ENCODE measurements around the gene PKD1L1.

Gene PKD1L1

DNA sequence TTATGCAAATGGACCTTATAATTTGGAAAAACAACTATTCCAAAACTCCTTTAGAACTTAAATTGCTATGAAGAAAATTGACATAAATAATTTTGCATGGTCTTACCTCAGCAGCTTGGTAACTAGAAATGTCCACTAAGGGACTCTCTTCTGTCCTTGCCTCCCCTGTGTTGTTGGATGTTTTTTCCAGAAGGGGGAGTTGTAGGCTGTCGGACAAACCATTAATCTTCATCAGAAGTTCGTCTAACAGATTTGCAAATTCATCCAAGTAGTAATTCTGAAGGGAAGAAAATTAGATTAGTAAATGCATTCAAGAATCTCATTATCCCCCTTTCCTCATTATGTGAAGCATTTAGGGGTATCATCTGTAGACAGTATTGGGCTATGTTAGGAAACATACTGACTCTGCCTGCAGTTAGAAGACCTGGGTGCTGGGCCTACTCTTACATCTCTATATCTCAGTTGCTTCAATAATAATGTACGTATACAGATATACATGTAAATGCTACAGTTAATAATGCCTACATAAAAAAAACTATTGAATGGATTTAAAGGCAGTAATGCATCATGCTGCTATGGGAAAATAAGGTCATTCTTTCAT, 155.6 kb downstream of the PKD1L1 start:
- peak; percentile 68 for DNase-seq (ENCODE audit: low read depth)

DNA sequence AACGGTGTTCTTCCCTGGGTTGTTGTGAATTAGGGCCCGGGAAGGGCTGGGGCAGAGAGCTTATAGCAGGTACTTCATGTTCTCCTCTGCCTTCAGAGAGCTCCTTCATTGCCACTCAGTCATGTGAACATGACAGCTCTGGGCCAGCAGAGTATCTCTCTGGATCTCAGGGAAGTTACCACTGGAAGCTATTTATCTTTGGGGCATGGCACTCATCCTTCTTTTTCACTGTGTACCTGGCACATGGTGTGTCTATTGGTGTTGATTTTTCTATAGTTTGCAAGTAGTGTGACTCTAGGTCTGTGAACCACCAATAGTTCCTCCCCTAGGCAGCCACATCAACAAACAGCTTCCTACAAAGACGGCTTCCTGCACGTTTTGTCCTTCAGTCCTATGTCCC, 156.6 kb downstream of the PKD1L1 start:
- no peak for DNase-seq (ENCODE audit: low read depth)

DNA sequence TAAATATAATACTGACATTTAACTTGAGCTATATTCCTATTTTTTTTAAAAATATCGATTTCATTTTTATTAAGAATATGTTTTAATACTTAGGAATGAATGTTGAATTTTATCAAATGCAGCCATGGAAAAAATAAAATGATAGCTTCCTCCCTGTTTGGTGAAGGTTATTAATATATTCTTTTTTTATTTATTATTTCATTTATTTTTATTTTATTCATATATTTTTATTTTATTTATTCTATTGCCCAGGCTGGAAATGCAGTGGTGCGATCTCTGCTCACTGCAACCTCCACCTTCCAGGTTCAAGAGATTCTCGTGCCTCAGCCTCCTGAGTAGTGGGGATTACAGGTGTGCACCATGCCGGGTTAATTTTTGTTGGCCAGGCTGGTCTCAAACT, 160.2 kb downstream of the PKD1L1 start:
- no peak for DNase-seq (ENCODE audit: low read depth)

DNA sequence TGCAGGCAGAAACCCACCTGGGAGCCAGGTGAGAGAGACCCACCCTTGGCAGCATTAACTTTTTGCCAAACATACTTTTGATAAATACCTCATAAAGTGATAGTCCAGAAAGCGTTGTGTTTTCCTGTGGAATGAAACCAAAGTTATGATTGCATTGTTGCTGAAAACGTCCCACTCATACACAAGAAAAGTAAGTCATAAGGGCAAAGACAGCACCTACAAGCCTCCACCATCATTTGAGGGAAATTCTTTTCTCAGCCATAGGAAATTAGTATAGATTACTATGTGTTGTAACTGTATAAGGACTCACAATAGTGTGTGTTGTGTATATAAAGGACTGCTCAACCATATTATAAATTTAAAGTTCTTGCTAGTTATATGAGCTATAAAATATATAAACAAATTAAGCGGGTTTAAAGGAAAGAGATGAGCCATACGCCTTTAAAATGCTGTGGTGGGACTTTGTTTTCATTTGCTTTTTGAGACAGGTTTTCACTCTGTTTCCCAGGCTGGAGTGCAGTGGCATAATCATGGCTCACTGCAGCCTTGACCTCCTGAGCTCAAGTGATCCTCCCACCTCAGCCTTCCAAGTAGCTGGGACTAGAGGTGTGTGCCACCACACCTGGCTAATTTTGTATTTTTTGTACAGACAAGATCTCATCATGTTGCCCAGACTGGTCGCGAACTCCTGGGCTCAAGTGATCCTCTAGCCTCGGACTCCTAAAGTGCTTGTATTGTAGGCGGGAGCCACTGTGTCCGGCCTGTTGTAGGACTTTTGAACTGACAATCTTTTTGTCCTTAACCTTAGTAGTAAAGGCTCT, 160.8 kb downstream of the PKD1L1 start:
- no peak for DNase-seq (ENCODE audit: low read depth)

DNA sequence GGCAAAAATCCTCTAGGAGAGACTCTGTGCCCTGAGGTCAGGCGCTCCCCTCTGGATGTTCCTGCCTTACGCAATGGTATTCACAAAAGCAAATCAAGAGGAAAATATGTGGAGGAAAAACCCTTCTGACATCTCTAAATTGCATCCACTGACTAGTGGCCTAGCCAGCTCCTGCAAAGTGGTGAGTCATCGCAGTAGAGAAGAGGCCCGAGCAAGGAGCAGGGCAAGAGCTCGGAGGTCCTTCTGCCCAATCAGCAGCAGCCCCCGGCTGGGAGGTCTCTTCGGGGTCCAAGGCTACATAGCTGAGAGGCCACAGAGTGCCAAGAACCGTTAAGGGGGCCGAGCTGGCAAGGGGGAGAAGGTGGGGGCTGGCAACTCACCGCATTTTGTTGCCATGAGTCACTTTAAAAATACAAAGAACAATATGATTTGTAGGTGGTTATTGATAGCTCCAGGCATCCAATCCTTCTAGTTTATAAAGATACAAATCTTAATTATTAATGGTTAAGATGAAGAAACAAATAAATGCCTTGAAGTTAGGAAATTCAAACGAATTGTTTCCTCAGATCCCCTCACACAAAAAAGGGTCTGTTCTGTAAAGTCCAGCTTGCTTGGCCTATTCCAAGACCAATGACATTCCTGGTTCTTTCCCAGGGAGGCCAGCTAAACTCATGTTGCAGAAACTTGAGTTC, 161.6 kb downstream of the PKD1L1 start:
- DNase-seq (ENCODE audit: low read depth) = peak; percentile 100

DNA sequence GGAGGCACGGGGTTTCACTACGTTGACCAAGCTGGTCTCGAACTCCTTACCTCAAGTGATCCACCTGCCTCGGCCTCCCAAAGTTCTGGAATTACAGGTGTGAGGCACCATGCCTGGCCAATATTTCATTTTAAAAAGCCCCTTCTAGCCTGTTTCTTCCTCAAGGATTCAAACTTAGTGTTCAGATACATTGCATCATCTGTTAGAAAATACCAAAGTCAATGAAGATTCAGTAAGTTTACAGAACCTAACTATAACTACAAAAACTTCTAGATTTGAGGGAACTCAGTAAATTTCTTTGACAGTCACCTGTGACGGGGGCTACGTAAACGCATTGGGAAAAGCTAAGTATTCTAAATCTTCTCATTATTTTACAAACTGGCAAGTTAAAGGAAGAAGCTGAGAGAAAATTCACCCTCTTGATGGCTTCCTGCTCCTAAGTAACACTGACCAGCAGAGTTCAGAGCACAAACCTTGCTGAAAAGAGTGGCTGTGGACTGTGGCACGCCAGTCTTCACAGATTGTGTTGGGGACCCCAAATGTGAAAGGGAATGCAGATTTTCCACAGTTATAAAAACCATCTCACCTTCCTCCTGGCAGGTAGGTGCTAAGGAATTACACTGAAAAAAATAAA, 162.2 kb downstream of the PKD1L1 start:
- no peak for DNase-seq (ENCODE audit: low read depth)

DNA sequence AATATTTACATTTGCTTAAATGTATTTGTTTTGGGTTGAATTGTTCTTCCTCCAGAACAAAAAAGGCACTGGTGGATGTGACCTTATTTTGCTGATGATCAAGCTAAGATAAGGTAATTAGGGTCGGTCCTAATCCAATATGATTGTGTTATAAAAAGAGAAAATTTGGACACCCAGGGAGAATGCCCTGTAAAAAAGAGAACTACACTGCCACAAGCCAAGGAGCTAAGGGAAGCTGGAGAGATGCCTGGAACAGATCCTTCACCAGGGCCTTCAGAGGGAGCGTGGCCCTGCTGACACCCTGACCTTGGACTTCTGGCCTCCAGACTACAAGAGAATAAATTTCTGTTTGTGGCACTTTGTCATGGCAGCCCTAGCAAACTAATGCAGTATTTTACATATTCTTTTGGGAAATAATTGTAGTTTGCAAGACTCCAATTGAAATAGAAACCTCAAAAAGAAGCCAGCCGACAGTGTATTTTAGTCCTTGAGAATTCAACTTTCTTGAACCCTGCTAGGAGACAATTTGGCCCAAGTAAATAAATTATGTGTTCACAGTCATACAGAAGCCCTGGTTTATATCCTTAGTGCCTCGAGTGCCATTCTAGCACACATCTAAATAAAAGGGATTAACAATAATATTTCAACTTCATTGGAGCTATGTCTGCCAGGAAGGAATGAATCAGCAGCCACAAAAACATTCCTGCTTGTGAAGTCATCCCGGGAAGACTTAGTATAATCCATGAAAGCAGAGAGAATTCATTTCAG, 164.6 kb downstream of the PKD1L1 start:
- peak; percentile 97 for DNase-seq (ENCODE audit: low read depth)

DNA sequence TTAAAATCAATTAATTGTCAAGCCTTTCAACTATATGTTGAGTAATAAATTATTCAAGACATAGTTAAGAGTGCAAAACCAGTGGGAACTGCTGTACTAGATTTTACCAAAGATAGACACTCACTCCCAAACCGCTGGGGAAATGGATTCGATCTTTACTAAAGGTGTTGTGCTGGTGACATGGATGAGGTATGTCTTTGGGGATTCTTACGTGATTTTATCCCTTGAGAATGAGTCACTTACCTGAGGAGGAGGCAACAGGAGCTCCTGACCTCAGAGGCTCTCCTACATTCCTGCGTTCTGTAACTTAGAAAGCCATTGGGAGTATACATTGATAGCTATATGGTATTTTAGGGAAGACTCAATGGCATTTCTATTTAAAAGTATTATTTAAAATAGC, 165.5 kb downstream of the PKD1L1 start:
- no peak for DNase-seq (ENCODE audit: low read depth)

DNA sequence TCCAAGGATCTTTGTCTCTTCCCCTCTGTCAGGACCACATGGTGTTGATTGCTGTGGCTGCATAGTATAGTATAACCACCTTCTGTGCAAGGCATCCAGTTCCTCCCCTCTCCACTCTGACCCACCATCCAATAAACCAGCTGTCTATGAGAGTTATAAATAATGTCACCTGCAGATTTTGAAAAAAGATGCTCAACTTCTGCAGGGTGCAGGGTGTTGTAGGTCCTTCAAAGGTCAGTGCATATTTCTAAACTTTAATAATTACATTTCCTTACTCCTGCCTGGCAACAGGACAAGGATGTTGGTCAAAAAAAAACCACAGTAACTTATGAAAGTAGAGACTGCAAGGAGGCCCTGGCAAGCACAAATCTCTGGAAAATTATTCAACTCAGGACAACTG, 166.2 kb downstream of the PKD1L1 start:
- no peak for DNase-seq (ENCODE audit: low read depth)

DNA sequence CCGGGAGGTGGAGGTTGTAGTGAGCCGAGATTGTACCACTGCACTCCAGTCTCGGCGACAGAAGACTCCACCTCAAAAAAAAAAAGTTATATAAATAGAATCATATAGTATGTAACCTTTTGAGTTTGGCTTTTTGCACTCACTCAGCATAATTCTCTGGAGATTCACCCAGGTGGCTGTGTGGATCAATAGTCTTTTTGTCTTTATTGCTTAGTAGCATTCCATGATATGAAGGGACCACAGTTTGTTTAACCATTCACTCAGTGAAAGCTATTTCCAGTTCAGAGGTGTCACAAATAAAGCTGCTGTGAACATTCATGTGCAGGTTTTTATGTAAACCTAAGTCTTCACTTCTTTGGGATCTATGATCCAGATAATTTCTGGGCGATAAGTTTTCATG, 167.7 kb downstream of the PKD1L1 start:
- DNase-seq (ENCODE audit: low read depth) = no peak

DNA sequence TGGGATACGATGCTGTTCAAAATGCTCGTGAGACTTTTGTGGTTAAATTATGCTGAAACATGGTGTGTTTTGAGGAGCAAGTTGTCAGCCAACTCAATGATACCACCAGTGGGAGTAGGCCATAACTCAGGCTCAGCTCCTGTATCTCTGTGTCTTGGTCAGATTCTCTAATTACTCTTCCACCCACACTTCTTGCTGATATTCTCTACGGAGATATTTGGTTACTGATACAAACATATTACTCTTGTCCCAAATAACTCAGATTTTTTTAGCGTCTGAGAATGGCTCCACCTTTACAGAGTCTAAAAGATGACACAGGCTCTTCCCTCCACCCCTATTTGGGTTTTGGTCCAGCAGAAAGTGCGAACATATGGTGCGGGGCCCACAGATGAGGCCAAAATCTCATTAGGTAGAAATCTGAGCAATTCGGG, 168.9 kb downstream of the PKD1L1 start:
- DNase-seq (ENCODE audit: low read depth) = no peak

DNA sequence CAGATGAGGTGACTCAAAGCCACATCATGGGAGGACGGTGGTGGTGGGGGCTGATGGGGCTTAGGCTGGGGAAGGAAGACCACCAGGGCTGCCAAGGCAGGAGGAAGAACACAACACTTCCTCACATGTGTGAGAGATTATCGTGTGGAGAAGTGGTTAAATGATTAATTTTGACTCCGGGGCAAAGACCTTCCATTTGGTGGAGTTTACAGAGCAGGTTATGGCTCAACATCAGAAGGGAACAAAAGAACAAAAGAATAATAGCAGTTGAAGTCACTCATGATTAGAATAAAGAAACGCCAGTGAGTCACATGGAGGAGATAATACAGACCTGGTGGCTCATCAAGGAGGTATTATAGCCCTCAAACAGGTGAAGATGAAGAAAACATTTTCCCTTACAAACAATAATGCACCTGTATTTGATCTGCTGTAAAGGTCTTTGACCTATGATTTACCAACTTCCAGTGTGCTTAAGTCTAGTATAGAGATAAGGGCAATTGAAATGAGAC, 170.1 kb downstream of the PKD1L1 start:
- DNase-seq (ENCODE audit: low read depth) = peak; percentile 27

DNA sequence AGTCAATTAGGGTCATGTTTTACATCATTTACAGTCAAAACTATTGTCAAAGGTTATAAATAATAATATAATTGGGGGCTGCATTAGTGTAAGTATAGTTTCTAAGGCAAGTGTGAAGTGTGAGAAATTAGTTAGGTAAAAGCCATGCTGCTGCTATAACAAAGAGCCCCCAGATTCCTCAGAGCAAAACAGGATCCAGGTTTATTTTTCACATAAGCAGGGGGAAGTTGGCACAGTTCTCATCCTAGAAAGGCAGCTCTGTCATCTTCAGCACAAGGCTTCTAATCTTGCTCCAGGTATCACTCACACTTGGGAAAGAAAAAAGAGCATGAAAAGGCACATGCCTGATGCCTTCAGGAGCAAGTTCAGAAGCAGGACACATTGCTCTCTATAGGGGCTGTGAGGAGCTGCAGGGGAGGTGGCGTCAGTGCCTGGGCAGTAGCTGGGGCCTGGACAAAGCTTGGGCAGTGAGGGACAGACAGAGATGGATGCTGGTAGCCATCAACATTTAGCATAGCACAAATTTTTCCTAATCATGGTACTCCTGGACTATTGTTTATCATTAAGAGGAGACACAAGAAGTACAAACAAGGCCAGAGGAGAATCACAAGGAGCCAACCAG, 170.6 kb downstream of the PKD1L1 start:
- DNase-seq (ENCODE audit: low read depth) = no peak

DNA sequence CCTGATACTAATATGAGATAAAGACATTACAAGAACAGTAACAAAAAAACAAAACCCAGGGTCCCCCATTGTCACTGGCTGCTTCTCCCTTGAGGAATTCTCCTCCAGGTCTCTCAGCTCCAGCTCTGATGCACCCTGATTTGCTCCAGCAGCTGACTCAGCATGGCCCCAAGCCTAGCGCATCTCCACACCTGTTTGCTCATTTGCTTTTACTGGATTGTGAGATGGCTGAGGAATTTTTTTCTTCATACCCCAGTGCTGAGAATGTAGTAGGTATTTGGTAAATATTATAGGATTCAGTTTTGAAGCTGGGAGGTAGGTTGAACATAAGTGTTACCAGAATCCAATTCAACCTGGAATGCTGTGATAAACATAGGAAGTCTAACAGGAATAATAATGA, 171.9 kb downstream of the PKD1L1 start:
- DNase-seq (ENCODE audit: low read depth) = no peak

DNA sequence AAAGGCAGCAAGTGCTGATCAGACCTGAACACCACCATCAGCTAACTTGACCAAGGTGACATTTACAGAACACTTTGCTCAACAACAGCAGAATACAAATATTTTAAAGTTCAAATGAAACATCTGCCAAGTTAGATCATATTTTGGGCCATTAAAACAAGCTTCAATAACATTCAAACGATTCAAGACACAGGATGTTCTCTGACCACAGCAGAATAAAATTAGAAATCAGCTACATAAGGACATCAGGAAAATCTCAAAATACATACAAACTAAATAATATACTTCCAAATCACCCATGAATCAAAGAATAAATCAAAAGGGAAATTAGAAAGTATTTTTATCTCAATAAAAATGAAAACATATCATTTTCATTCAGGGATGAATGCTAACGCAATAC, 173.0 kb downstream of the PKD1L1 start:
- DNase-seq (ENCODE audit: low read depth) = no peak

DNA sequence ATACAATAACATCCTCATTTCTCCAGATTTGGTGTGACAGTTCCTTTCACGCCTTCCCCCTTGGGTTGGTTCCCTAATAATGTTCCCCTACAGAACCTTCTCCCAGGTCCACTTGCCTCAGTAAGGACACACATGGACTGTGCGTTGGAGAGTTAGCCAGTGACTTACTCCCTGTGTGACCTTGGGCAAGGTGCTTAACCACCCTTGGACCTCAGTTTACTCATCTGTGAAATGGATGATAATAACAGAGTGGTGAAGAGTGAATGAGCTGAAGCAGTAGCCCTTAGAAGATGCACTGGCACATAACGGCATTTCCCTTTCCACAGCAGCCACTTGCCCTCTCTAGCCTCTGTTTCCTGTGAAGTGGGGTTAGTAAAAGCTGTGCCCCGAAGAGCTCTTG, 175.8 kb downstream of the PKD1L1 start:
- no peak for DNase-seq (ENCODE audit: low read depth)

DNA sequence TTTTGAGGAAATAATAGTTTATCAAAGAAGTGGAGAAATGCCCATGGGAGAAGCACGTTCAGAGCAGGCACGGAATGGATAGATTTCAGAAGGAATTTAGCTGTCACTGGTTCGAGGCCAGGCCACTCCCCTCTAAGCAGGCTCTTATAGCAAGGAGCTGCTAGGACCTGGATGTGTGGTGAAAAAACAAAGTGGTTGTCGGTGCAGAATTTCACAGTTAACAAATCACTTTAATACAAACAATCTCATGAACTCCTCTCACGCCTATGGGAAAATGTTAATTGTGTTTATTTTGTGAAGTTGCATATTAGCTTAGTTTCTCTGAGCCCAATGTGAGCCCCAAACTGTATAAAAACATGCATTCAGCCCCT, 176.3 kb downstream of the PKD1L1 start:
- DNase-seq (ENCODE audit: low read depth) = no peak

DNA sequence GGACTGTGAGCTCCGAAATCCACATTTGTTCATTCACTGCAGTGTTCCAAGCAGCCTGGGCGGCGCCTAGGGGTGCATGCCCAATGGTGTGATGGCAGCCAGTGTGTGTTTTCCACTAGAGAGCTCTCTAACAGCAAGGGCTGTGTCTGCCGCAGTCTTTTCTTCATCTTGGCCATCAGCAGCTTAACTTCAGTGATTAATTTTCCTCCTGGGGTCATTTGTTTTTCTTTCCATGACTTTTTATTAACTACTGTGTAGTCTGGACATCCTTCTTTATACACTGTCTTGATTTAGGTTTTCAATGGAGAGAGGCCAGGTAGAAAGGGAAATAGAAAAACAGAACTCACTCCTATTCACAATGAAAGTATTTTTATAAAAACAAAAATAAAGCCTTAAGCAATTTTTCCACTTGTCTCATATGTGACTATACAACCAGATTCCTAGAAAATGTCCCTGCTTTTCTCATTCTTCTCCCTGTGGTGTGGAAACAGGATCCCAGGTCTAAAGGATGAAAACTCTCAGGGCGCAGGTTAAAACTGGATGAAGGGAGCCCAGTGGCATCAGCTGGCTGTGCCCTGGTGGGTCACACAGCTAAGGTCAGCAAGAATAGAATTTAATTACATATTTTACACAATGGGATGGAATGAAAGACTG, 176.8 kb downstream of the PKD1L1 start:
- DNase-seq (ENCODE audit: low read depth) = peak; percentile 60

DNA sequence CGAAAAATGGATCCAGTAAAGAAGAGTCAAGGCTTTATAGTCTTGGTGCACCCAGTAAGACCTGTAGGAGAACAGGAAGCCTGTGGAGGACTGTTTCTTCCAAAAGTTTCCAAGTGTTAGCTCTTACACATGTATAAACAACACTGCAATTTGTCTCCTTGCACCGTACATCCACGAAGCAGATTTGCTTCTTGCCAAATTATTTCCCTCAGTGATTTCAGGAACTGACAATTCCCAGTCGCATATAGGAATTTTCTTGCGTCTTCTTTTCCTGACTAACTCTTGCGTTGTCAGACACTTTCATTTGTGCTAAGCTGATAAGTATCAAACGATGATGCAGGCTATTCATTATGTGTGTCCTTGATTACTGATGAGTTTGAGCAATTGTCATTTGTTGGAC, 182.1 kb downstream of the PKD1L1 start:
- no peak for DNase-seq (ENCODE audit: low read depth)

DNA sequence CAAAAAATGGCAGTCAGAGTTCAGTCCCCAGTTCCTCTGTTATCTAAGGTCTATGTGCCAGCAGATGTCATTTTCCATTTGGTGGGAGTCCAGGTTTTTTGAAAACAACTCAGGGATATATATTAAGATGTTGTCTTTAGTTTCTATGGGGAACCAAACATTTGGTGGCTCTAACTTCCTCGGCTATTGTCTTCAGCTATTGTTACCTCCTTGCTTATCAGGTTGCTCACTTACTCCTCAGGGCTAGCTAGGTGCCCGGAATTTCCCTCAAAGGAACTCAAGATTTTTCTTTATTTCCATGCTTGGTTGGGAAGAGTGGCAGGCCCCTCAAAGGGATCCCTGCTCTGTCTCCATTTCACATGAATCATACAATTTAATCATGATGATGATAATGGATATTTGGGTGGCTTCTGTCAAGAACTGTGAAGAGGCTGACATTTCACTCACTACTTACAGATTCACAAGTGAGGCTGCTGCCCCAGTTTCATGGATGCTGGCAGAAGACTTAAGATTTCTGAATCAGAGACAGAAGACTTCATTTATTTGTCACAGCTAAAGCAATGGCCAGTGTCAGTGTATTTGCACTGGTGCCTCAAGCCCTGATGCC, 182.8 kb downstream of the PKD1L1 start:
- DNase-seq (ENCODE audit: low read depth) = no peak

All from ELR (cell line).